HG02973 (cell line): ENCODE results near the gene CDK5RAP3.

Experiments
- ATAC-seq: cut with Tn5 transposase; IDR thresholded peaks from one replicate; pipeline ENCODE4 v1.9.1; 2021; ENCODE audit warnings: moderate library complexity; ENCODE audit not compliant: unreplicated experiment

The CDK5RAP3 gene

GRCh38 chr17:47948706-47949196, 22.2 kb upstream of the CDK5RAP3 start:
- no peak for ATAC-seq

- no peak for ATAC-seq
Measured at GRCh38 chr17:47949197-47949759, 21.6 kb upstream of the CDK5RAP3 start.

- no peak for ATAC-seq
Measured at GRCh38 chr17:47949946-47950345, 21.0 kb upstream of the CDK5RAP3 start.

GRCh38 chr17:47950448-47950847, 20.5 kb upstream of the CDK5RAP3 start:
- no peak for ATAC-seq

- ATAC-seq = no peak
Measured at GRCh38 chr17:47952171-47953021, 18.5 kb upstream of the CDK5RAP3 start.

GRCh38 chr17:47953909-47954308, 17.0 kb upstream of the CDK5RAP3 start:
- no peak for ATAC-seq

GRCh38 chr17:47955497-47956461, 15.1 kb upstream of the CDK5RAP3 start:
- no peak for ATAC-seq

GRCh38 chr17:47956791-47957590, 13.9 kb upstream of the CDK5RAP3 start:
- ATAC-seq = no peak

- ATAC-seq = no peak
Measured at GRCh38 chr17:47957591-47958490, 13.1 kb upstream of the CDK5RAP3 start, which contains the start of gene PRR15L. Gene PRR15L, minus strand, starts transcription at chr17:47957883. Its CDS starts 4,649 bp downstream, at chr17:47953234.

- ATAC-seq = no peak
Measured at GRCh38 chr17:47959825-47960655, 10.9 kb upstream of the CDK5RAP3 start.

- ATAC-seq = no peak
Measured at GRCh38 chr17:47961406-47961805, 9.5 kb upstream of the CDK5RAP3 start.

GRCh38 chr17:47962901-47963300, 8.0 kb upstream of the CDK5RAP3 start:
- no peak for ATAC-seq

GRCh38 chr17:47964856-47965255, 6.1 kb upstream of the CDK5RAP3 start:
- no peak for ATAC-seq

- no peak for ATAC-seq
Measured at GRCh38 chr17:47966079-47966519, 4.8 kb upstream of the CDK5RAP3 start.

- no peak for ATAC-seq
Measured at GRCh38 chr17:47967607-47968252, 3.2 kb upstream of the CDK5RAP3 start.

- no peak for ATAC-seq
Measured at GRCh38 chr17:47968836-47969235, 2.1 kb upstream of the CDK5RAP3 start.

GRCh38 chr17:47969930-47970724, 786 bp upstream of the CDK5RAP3 start:
- ATAC-seq = no peak
